ENCODE results near the gene GSS. TPM values are rescaled to one million over a fixed set of nuclear protein-coding genes. Genes with fewer than 3 reads are reported as not detected.

GSS gene
- polyA plus RNA-seq, 5 donors, result 38.0 to 42.0 (median 40.9) TPM

Other genes starting within 250 kb of the GSS start
- 10 to 100 TPM; 38.6 to 50.5 (median 43.0) TPM for gene NCOA6, start 130.2 kb downstream of the GSS start, polyA plus RNA-seq (ENCODE audit: insufficient read depth in 1 of 5, insufficient read length in 5 of 5, low replicate concordance in 1 of 5)
- 10 to 100 TPM; 28.3 to 40.6 (median 33.2) TPM for gene GGT7, start 83.0 kb downstream of the GSS start, polyA plus RNA-seq (ENCODE audit: insufficient read depth in 1 of 5, insufficient read length in 5 of 5, low replicate concordance in 1 of 5)
- gene ACSS2, start 79.2 kb downstream of the GSS start, polyA plus RNA-seq (ENCODE audit: insufficient read depth in 1 of 5, insufficient read length in 5 of 5, low replicate concordance in 1 of 5), result 10 to 100 TPM; 44.7 to 59.6 (median 54.2) TPM
- 1 to 10 TPM; 1.6 to 5.6 (median 2.1) TPM for gene MYH7B, start 62 bp upstream of the GSS start, polyA plus RNA-seq (ENCODE audit: insufficient read depth in 1 of 5, insufficient read length in 5 of 5, low replicate concordance in 1 of 5)
- 10 to 100 TPM; 60.6 to 69.3 (median 64.9) TPM for gene TRPC4AP, start 137.0 kb upstream of the GSS start, polyA plus RNA-seq (ENCODE audit: insufficient read depth in 1 of 5, insufficient read length in 5 of 5, low replicate concordance in 1 of 5)
- gene EDEM2, start 191.5 kb upstream of the GSS start, polyA plus RNA-seq (ENCODE audit: insufficient read depth in 1 of 5, insufficient read length in 5 of 5, low replicate concordance in 1 of 5), result 10 to 100 TPM; 16.6 to 23.3 (median 19.0) TPM
- 10 to 100 TPM; 35.1 to 61.7 (median 39.9) TPM for gene PROCR, start 216.3 kb upstream of the GSS start, polyA plus RNA-seq (ENCODE audit: insufficient read depth in 1 of 5, insufficient read length in 5 of 5, low replicate concordance in 1 of 5)

Measured in right lung (tissue), 5 donors.